ENCODE data around the gene U2AF2.

DNA sequence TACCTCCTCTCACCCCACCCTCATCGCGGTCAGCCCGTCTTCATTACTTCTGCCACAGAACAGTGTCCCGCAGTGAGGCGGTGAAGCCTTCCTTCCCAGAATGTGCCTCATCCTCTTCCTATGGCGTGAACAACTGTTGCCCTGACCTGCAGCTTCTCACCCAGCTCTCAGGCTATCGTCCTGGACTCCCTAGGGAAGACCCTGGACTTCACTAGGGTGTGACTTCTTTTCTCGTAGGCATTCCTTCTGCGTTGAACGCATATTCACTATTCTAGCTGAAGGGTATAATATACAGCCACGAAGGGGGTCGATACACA lies 48.4 kb upstream of the U2AF2 start:
- TF ChIP-seq, protein P1, sequence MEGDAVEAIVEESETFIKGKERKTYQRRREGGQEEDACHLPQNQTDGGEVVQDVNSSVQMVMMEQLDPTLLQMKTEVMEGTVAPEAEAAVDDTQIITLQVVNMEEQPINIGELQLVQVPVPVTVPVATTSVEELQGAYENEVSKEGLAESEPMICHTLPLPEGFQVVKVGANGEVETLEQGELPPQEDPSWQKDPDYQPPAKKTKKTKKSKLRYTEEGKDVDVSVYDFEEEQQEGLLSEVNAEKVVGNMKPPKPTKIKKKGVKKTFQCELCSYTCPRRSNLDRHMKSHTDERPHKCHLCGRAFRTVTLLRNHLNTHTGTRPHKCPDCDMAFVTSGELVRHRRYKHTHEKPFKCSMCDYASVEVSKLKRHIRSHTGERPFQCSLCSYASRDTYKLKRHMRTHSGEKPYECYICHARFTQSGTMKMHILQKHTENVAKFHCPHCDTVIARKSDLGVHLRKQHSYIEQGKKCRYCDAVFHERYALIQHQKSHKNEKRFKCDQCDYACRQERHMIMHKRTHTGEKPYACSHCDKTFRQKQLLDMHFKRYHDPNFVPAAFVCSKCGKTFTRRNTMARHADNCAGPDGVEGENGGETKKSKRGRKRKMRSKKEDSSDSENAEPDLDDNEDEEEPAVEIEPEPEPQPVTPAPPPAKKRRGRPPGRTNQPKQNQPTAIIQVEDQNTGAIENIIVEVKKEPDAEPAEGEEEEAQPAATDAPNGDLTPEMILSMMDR (tag by site-specific recombination; IDR thresholded peaks at IDR 0.05), result no peak
- no peak for TF ChIP-seq ZNF140 (tag by site-specific recombination; IDR thresholded peaks at IDR 0.05)
- TF ChIP-seq ZNF132 (tag by site-specific recombination; IDR thresholded peaks at IDR 0.05; ENCODE audit: borderline replicate concordance), result no peak
- TF ChIP-seq ZNF274 (IDR thresholded peaks at IDR 0.05; ENCODE audit: low read length), result no peak
- no peak for TF ChIP-seq ZNF274 (tag by site-specific recombination; IDR thresholded peaks at IDR 0.05; ENCODE audit: borderline replicate concordance)
- TF ChIP-seq, protein P2, sequence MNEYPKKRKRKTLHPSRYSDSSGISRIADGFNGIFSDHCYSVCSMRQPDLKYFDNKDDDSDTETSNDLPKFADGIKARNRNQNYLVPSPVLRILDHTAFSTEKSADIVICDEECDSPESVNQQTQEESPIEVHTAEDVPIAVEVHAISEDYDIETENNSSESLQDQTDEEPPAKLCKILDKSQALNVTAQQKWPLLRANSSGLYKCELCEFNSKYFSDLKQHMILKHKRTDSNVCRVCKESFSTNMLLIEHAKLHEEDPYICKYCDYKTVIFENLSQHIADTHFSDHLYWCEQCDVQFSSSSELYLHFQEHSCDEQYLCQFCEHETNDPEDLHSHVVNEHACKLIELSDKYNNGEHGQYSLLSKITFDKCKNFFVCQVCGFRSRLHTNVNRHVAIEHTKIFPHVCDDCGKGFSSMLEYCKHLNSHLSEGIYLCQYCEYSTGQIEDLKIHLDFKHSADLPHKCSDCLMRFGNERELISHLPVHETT (tag by site-specific recombination; IDR thresholded peaks at IDR 0.05), result no peak
- TF ChIP-seq, protein P3, sequence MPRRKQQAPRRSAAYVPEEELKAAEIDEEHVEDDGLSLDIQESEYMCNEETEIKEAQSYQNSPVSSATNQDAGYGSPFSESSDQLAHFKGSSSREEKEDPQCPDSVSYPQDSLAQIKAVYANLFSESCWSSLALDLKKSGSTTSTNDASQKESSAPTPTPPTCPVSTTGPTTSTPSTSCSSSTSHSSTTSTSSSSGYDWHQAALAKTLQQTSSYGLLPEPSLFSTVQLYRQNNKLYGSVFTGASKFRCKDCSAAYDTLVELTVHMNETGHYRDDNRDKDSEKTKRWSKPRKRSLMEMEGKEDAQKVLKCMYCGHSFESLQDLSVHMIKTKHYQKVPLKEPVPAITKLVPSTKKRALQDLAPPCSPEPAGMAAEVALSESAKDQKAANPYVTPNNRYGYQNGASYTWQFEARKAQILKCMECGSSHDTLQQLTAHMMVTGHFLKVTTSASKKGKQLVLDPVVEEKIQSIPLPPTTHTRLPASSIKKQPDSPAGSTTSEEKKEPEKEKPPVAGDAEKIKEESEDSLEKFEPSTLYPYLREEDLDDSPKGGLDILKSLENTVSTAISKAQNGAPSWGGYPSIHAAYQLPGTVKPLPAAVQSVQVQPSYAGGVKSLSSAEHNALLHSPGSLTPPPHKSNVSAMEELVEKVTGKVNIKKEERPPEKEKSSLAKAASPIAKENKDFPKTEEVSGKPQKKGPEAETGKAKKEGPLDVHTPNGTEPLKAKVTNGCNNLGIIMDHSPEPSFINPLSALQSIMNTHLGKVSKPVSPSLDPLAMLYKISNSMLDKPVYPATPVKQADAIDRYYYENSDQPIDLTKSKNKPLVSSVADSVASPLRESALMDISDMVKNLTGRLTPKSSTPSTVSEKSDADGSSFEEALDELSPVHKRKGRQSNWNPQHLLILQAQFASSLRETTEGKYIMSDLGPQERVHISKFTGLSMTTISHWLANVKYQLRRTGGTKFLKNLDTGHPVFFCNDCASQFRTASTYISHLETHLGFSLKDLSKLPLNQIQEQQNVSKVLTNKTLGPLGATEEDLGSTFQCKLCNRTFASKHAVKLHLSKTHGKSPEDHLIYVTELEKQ (tag by site-specific recombination; IDR thresholded peaks at IDR 0.05; ENCODE audit: borderline replicate concordance), result no peak
- no peak for TF ChIP-seq ZNF350 (tag by site-specific recombination; IDR thresholded peaks at IDR 0.05)

Data from HEK293 (cell line).